ENCODE results near the gene CEP104.

CEP104 gene

GRCh38 chr1:3894626-3895278 is 37.7 kb upstream of the CEP104 start:
- DNase-seq (ENCODE audit: low spot score) = no peak

- no peak for DNase-seq (ENCODE audit: low spot score)
These were observed 36.2 kb upstream of the CEP104 start for GRCh38 chr1:3893190-3893589.

GRCh38 chr1:3892748-3893147 is 35.7 kb upstream of the CEP104 start:
- DNase-seq (ENCODE audit: low spot score) = no peak

GRCh38 chr1:3891329-3891865 is 34.4 kb upstream of the CEP104 start:
- no peak for DNase-seq (ENCODE audit: low spot score)

GRCh38 chr1:3890389-3891328 is 33.6 kb upstream of the CEP104 start:
- no peak for DNase-seq (ENCODE audit: low spot score)

GRCh38 chr1:3889936-3890335 is 32.9 kb upstream of the CEP104 start:
- DNase-seq (ENCODE audit: low spot score) = no peak

- DNase-seq (ENCODE audit: low spot score) = no peak
These were observed 31.3 kb upstream of the CEP104 start for GRCh38 chr1:3888301-3888700.

- DNase-seq (ENCODE audit: low spot score) = no peak
These were observed 29.7 kb upstream of the CEP104 start for GRCh38 chr1:3886691-3887090.

GRCh38 chr1:3886106-3886670 is 29.2 kb upstream of the CEP104 start:
- DNase-seq (ENCODE audit: low spot score) = no peak

- DNase-seq (ENCODE audit: low spot score) = no peak
These were observed 28.6 kb upstream of the CEP104 start for GRCh38 chr1:3885611-3886010.

GRCh38 chr1:3884966-3885365 is 28.0 kb upstream of the CEP104 start:
- no peak for DNase-seq (ENCODE audit: low spot score)

GRCh38 chr1:3883194-3883925 is 26.3 kb upstream of the CEP104 start:
- no peak for DNase-seq (ENCODE audit: low spot score)

- no peak for DNase-seq (ENCODE audit: low spot score)
These were observed 24.1 kb upstream of the CEP104 start for GRCh38 chr1:3881193-3881480.

- DNase-seq (ENCODE audit: low spot score) = no peak
These were observed 23.6 kb upstream of the CEP104 start for GRCh38 chr1:3880429-3881192.

- no peak for DNase-seq (ENCODE audit: low spot score)
These were observed 22.9 kb upstream of the CEP104 start for GRCh38 chr1:3879787-3880428.

GRCh38 chr1:3879099-3879498 is 22.1 kb upstream of the CEP104 start:
- no peak for DNase-seq (ENCODE audit: low spot score)

- no peak for DNase-seq (ENCODE audit: low spot score)
These were observed 19.7 kb upstream of the CEP104 start for GRCh38 chr1:3876716-3877115.

GRCh38 chr1:3874736-3875135 is 17.7 kb upstream of the CEP104 start:
- DNase-seq (ENCODE audit: low spot score) = no peak

- no peak for DNase-seq (ENCODE audit: low spot score)
These were observed 15.5 kb upstream of the CEP104 start for GRCh38 chr1:3872546-3872945.

GRCh38 chr1:3871451-3871805 is 14.4 kb upstream of the CEP104 start:
- DNase-seq (ENCODE audit: low spot score) = no peak

GRCh38 chr1:3869751-3870301 is 12.8 kb upstream of the CEP104 start:
- peak; percentile 38 for DNase-seq (ENCODE audit: low spot score)

Measured in HuH-7 (cell line).